Measurements from ENCODE around the gene ABCG2.

ABCG2 gene

GRCh38 chr4:88091378-88091777 lies 67.1 kb downstream of the ABCG2 start:
- H3K36me3 ChIP-seq = no peaks in the 10 kb centered on the region
- H3K27ac ChIP-seq = no peak overlapping the region
- H3K9me3 ChIP-seq (ENCODE audit: severe bottlenecking) = no peaks in the 10 kb centered on the region
- no peak for TF ChIP-seq CTCF (IDR thresholded peaks at IDR 0.05; ENCODE audit: low read depth, low read length)
- H3K4me3 ChIP-seq (ENCODE audit: low read depth, low read length) = no peak overlapping the region
- no peak for DNase-seq
- no peaks in the 10 kb centered on the region for H3K27me3 ChIP-seq (ENCODE audit: insufficient read depth, low read depth, severe bottlenecking)

DNA sequence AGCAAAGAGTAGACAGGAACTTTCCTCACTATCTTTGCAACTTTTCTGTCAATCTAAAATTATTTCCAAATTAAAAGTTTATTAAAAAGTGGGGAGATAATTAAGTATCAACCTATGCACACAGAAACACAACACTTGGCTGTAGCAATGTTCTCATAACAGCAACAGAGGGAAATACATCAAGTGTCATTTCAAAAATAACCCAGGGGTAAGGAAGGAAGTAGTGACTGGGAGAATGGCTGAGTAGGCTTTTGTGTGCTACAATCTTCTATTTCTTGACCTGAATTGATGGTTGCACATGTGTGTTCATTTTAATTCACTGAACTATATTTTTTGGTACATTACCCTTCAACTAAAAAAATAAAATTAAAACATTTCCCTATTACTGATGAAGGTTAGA lies 67.5 kb downstream of the ABCG2 start:
- Histone ChIP-seq H3K36me3 (no peaks in the 10 kb centered on the region), H3K27ac (no peak overlapping the region), H3K9me3 (ENCODE audit: severe bottlenecking) (no peaks in the 10 kb centered on the region), H3K27me3 (ENCODE audit: insufficient read depth, low read depth, severe bottlenecking) (no peaks in the 10 kb centered on the region), H3K4me3 (ENCODE audit: low read depth, low read length) (no peak overlapping the region)
- no peak for DNase-seq
- TF ChIP-seq CTCF (IDR thresholded peaks at IDR 0.05; ENCODE audit: low read depth, low read length) = no peak

DNA sequence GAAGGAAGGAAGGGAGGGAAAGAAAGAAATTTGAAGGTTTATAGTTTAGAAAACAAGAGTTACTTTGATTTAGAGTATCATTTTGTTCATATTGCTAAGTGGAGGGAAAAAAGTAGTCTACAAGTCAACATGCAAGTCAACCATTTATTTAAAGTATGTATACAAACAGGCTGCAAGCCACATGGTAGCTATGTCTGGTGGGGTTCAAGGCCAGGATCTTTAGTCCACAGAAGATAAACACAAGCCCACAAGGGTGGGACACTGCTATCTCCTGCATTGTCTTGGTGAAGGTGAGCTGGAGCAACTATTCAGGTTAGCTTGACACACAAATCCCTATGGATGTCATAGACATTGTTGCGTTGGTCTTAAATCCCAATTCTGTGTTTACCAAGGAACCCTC lies 71.4 kb downstream of the ABCG2 start:
- no peak for TF ChIP-seq CTCF (IDR thresholded peaks at IDR 0.05; ENCODE audit: low read depth, low read length)
- H3K9me3 ChIP-seq (ENCODE audit: severe bottlenecking) = no peaks in the 10 kb centered on the region
- H3K27me3 ChIP-seq (ENCODE audit: insufficient read depth, low read depth, severe bottlenecking) = no peaks in the 10 kb centered on the region
- no peak for DNase-seq
- H3K36me3 ChIP-seq = no peaks in the 10 kb centered on the region
- H3K27ac ChIP-seq = no peak overlapping the region
- no peak overlapping the region for H3K4me3 ChIP-seq (ENCODE audit: low read depth, low read length)

- DNase-seq = no peak
- no peak overlapping the region for H3K4me3 ChIP-seq (ENCODE audit: low read depth, low read length)
- no peak overlapping the region for H3K27ac ChIP-seq
- peaks cover 10% of the 10 kb centered on the region; the same call in 1 of the 2 replicates for H3K36me3 ChIP-seq
- H3K27me3 ChIP-seq (ENCODE audit: insufficient read depth, low read depth, severe bottlenecking) = no peaks in the 10 kb centered on the region
- TF ChIP-seq CTCF (IDR thresholded peaks at IDR 0.05; ENCODE audit: low read depth, low read length) = no peak
- H3K9me3 ChIP-seq (ENCODE audit: severe bottlenecking) = no peaks in the 10 kb centered on the region
These were observed 77.8 kb downstream of the ABCG2 start for GRCh38 chr4:88080626-88081025.

DNA sequence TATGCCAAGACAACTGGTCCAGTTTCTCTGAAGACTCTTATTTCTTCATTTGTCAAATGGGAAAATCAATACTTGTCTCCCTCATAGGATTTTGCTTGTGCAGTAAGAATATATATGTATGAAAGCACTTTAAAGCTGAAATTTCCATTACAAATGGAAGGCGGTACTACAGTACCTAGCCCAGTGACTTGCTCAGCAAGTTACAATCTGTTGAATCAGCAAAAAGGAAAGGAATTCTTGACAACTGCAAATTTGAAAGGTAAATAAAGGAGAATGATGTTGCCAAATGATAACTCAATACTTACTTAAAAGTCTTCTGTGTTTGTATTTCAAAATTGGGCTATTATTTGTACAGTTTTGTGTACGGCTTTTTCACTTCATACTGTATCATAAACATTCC lies 79.9 kb downstream of the ABCG2 start:
- Histone ChIP-seq H3K9me3 (ENCODE audit: severe bottlenecking) (no peaks in the 10 kb centered on the region), H3K27ac (no peak overlapping the region), H3K4me3 (ENCODE audit: low read depth, low read length) (no peak overlapping the region), H3K27me3 (ENCODE audit: insufficient read depth, low read depth, severe bottlenecking) (no peaks in the 10 kb centered on the region), H3K36me3 (peaks cover 19% of the 10 kb centered on the region)
- no peak for TF ChIP-seq CTCF (IDR thresholded peaks at IDR 0.05; ENCODE audit: low read depth, low read length)
- DNase-seq = no peak

DNA sequence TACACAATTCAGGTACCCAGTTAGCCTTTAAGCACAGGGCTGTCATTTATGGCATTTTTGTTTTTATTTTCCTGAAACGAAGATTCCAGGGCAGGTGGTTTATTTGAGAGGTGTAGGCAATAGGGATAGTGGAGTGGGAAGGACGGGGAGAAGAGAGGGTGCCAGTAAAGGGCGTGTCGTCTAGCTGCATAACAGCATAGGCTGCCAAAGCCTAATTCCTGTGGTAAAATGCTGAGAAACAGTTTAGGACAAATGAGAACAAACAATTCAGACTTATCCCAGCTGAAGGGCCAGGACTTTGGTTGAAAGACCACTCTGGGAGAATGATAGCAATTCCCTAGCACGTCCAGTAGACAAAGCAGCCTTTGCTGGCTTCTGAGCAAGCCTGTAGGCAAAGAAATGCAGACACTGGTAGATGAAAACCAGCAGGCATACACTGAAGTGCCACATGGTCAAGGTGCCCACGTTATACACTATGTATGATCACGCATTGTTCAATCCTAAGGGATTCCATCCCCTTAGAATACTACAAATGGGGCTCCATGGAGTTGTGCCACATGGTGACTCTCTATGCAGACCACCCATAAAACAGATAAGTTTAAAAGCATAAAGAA lies 80.4 kb downstream of the ABCG2 start:
- H3K27me3 ChIP-seq (ENCODE audit: insufficient read depth, low read depth, severe bottlenecking) = no peaks in the 10 kb centered on the region
- no peaks in the 10 kb centered on the region for H3K9me3 ChIP-seq (ENCODE audit: severe bottlenecking)
- H3K36me3 ChIP-seq = peaks cover 19% of the 10 kb centered on the region
- no peak overlapping the region for H3K27ac ChIP-seq
- DNase-seq = no peak
- no peak for TF ChIP-seq CTCF (IDR thresholded peaks at IDR 0.05; ENCODE audit: low read depth, low read length)
- H3K4me3 ChIP-seq (ENCODE audit: low read depth, low read length) = no peak overlapping the region
